Upper lobe of left lung (tissue), 4 donors: ENCODE results near the gene HTR1D.

ENCODE experiments used
- EP300 ChIP-seq, 4 donors: sonication (generic); formaldehyde crosslinking; IDR thresholded peaks; one replicate each; pipeline ENCODE4 v1.5.1; 2017; ENCODE audit warnings: antibody characterized with exemption in 4 of 4, control low read depth in 2 of 4
- POLR2A ChIP-seq, 4 donors: fragments of 450-650 bp; IDR thresholded peaks; one replicate each; pipeline ENCODE4 v1.5.1; 2016 to 2017; ENCODE audit warnings: antibody characterized with exemption in 4 of 4, mild to moderate bottlenecking in 2 of 4
- POLR2AphosphoS5 ChIP-seq, 2 donors: sonication (generic); formaldehyde crosslinking; IDR thresholded peaks; one replicate each; pipeline ENCODE4 v1.5.1; 2017; ENCODE audit warnings: antibody characterized with exemption in 2 of 2
- TF ChIP-seq, protein P1 (sequence below), 6 experiments: fragments of 450-650 bp in 4 of 6; fragments of 200-600 bp in 2 of 6; sonication (generic) in 2 of 6; IDR thresholded peaks; one replicate each; pipeline ENCODE4 v1.5.1; 2016 to 2019; ENCODE audit warnings: antibody characterized with exemption in 6 of 6

DNA sequence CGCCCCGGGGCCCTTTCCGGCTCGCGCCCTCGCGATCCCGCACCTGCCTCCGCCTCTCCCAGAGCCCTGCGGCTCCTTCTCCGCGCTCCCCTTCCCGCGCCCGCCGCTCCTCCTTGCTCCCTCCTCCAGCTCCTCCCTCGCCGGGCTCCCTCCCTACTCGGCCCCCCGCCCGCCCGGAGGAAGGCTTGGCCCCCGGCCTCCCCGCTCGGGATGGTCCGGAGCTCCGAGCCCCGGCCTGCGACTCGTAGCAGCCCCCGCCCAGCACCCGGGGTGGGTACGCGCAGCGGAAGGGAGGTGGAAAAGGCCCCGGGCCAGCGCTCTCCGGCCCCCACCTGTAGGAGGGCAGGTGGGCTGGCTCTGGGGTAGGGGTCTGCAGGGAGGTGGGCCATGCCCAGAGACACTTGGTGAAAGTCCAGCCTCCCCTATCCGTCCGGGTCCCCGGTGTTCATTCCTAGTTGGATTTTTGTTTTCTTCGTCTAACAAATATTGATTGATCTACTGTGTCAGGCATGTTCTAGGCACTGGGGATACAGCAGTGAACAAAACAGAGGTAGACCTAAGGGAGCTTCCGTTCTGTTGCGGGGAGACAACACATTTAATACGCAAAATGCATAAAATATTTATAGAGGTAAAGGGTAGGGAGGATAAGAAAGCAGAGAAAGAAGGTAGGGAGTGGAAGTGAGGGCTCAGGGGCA lies at the start of gene HTR1D:
- TF ChIP-seq EP300 (IDR thresholded peaks at IDR 0.05) = no peak
- TF ChIP-seq POLR2AphosphoS5 (IDR thresholded peaks at IDR 0.05) = no peak
- TF ChIP-seq, protein P1, sequence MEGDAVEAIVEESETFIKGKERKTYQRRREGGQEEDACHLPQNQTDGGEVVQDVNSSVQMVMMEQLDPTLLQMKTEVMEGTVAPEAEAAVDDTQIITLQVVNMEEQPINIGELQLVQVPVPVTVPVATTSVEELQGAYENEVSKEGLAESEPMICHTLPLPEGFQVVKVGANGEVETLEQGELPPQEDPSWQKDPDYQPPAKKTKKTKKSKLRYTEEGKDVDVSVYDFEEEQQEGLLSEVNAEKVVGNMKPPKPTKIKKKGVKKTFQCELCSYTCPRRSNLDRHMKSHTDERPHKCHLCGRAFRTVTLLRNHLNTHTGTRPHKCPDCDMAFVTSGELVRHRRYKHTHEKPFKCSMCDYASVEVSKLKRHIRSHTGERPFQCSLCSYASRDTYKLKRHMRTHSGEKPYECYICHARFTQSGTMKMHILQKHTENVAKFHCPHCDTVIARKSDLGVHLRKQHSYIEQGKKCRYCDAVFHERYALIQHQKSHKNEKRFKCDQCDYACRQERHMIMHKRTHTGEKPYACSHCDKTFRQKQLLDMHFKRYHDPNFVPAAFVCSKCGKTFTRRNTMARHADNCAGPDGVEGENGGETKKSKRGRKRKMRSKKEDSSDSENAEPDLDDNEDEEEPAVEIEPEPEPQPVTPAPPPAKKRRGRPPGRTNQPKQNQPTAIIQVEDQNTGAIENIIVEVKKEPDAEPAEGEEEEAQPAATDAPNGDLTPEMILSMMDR (IDR thresholded peaks at IDR 0.05) = no peak
- no peak for TF ChIP-seq POLR2A (IDR thresholded peaks at IDR 0.05)
